GM19239 (cell line): ENCODE data around the gene ABL1.
"Not testable (repeated sequence)": the region's sequence is repeated elsewhere in the genome, so short reads cannot be mapped to it uniquely, and the experiment has no call there.

Experiments used
- DNase-seq: peaks from one replicate; pipeline ENCODE4 v3.0.0; 2011; ENCODE audit warnings: low spot score; ENCODE audit not compliant: insufficient read length
- FAIRE-seq: peaks from 2 replicates; lab custom pipeline; 2011; peaks lifted over from hg19 to GRCh38; lab: Jason Lieb, UNC

Gene ABL1

GRCh38 chr9:130900701-130901497 lies 65.8 kb downstream of the ABL1 start:
- no peak for DNase-seq
- FAIRE-seq, result no peak

- no peak for DNase-seq
Observed at GRCh38 chr9:130901498-130902203, 66.6 kb downstream of the ABL1 start.

DNA sequence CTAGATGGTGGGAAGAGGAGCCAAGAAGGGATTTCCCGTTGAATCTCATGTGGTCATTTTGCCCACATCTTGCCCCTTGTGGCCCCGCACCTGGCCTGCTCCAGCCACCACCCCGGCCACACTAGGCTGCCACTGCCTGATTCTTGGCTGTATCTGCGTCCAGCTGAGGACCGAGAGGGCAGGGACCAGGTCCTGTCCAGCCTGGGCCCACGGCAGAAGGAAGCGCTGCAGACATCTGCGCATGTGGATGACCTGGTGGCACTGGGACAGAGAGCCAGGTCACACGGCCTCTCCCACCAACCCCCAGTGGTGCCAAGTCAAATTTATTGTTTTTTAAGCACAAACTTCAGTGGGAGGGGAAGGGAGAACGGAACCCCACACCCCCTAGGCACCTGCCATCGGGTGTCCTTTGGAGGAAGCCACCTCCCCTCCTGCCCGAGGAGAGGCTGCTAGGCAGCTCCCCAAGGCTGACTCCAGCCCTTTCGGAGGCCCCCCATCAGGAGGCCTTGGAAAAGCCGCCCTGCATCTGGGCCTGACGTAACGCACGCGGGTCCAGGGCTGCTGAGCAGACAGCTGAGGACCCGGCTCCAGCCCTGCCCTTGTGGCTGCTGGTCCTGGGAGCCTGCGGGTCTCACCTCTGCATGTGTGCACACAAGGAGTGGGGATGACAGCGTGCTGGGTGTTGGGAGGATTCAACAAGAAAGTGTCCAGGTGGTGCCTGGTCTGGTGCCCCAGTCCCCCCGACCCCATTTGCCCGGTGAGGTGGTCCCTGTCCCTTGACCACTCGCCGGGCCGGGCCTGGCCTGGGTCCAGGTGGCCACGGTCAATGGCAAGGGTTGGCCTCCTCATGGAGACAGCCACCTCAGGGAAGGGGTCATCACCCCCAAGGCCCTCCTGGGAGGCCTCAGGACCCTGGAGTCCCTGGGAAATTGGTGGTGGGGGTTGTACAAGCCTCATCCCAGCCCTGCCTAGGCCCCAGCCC lies 67.4 kb downstream of the ABL1 start:
- no peak for FAIRE-seq

More at GRCh38 chr9:130901498-130902203, 66.6 kb downstream of the ABL1 start:
- FAIRE-seq, result no peak

DNA sequence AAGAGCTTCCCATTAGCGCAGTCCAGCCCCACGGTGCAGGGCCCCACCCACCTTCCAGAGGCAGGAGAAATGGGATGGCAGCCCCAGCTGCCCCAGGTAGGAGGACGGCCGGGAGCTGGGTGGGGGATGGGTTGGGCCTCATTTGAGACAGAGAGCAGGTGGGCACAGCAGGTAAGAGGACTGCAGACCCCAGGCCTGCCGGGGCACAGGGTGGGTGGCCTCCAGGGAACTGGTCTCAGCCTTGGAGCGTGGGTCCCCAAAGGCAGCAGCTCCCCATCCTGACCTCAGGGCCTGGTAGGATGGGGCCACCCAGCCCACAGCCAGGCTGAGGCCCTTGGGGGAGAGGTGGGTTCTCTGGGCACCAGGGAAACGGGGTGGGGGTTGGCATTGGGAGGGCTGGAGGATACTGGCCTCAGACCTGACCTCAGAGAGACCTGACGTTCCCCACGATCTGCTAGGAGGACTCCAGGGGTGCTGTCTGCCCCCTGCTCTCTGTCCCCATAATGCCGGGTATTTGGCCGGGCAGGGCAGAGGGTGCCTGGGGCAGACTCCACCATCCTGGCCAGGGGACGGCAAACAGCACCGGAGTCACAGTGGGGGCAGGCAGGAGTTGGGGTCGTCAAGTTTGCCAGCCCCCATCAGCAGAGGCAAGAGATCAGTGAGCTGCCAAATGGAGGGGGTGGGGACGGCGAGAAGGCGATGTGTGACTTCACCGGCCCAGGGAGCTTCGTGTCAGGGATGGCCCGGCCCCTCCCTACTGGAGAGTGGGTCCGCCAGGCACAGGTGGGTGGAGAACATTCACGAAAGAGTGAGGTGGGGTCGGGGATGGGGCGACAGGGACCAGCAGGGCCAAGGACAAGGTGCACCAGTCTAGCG lies 68.4 kb downstream of the ABL1 start:
- FAIRE-seq (no peak), DNase-seq (no peak)

More for the DNA sequence above, 67.4 kb downstream of the ABL1 start:
- no peak for DNase-seq

DNA sequence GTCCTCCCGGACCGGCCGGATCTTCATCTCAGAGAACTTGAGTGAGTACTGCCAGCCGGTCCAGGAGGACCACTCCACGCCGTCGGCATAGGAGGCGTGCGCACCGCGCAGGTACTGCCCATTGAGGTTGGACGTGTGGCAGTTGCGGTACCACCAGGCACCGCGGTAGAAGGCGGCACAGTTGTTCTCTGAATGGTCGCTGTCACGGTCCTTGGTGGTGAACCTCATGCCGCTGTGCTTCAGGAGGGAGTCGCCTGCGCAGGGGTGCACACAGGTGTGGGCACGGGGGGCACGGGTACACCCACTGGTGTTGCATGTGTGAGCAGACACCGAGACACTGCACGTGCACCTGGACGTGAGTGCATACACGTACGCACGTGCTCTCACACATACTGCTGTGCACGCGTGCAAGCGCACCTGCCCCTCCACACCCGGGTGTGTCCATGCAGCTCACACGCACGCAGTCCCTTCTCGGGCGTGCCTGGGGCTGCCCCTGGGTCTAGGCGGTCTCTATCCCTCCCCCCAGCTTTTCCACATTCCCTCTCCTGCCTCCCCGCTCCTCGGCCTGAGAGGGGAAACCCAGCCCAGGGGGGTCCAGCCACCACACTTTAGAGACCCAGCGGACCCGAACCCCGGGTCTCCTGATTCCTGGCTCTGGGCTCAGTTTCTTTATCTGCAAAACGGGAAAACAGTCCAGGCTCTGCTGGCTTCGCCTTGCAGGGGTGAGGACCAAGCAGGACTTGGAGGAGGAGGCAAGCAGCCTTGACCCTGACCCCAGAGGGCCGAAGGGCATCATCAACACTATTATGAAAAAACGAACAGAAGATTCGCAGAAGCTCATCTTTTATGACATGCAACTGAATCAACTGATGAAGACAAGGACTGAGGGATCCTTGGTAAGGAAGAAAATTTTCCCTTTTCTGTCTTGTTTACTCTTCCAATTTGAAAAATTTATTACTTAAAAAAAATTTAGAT lies 69.3 kb downstream of the ABL1 start:
- FAIRE-seq, result no peak

GRCh38 chr9:130905125-130905901 lies 70.3 kb downstream of the ABL1 start:
- FAIRE-seq, result no peak
- DNase-seq, result no peak

More for the DNA sequence above, 69.3 kb downstream of the ABL1 start:
- no peak for DNase-seq

GRCh38 chr9:130905902-130906734 lies 71.1 kb downstream of the ABL1 start:
- FAIRE-seq, result no peak

DNA sequence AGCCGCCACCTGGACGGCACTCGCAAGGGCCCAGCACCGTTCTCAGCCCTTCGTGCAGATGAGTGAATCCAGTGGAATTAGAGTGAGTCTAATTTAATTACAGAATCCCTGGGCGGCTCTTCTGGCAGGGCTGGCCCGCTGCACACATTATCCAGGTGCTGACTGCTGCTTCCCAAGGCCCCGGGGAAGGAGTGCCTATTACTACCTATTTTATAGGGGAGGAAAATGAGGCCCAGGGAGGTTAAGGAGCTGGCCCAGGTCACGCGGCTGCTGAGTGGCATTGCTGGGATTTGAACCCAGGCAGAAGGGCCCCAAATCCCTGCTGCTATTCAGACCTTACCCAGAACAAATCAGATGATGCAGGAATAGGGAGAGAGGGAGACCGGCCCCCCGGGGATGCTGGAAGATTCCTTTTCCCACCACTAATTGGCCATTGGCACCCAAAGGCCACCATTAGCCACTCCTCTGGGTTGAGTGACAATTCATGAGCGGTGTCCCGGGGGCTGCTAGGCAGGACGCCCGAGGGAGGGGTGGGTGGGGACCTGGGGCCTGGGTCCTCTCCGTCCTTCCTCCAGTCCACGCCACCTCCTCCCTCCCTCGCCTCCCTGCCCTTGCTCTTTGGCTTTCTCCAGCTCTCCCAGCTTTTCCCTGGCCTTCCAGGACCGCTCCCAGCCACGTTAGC lies 71.8 kb downstream of the ABL1 start:
- FAIRE-seq (no peak), DNase-seq (no peak)

More at GRCh38 chr9:130905902-130906734, 71.1 kb downstream of the ABL1 start:
- DNase-seq, result no peak

DNA sequence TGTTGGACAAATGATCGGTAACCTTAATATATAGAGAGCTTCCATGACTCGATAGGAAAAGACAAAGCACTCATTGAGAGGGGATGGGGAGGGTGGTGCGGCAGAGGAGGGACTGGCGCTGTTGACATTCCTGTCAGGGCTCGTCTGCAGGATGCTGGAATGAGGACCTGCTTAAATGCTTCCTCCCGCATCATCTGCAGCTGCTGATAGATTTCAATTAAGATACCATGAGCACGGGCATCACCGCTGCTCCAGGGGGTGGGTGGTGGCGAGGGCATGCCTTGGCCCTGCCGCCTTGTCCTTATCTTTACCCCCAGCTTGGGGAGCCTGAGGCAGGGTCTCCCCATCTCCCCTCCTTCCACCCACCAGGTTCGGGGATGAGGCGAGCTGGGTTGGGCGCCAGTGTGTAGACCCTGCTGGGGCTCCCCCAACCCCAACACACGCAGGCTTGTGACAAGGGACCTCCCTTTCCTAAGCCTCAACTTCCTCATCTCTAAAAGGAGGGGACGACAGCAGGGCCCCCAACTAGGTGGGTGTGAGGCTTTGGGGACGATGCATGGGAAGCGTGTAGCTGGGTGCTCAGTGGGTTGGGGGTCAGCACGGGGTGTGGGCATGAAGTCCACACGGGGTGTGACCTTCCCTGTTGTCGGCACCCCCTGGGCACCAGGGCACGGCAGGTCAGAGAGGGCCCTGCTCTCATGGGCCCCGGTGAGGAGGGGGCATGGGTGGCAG lies 73.3 kb downstream of the ABL1 start:
- no peak for FAIRE-seq

DNA sequence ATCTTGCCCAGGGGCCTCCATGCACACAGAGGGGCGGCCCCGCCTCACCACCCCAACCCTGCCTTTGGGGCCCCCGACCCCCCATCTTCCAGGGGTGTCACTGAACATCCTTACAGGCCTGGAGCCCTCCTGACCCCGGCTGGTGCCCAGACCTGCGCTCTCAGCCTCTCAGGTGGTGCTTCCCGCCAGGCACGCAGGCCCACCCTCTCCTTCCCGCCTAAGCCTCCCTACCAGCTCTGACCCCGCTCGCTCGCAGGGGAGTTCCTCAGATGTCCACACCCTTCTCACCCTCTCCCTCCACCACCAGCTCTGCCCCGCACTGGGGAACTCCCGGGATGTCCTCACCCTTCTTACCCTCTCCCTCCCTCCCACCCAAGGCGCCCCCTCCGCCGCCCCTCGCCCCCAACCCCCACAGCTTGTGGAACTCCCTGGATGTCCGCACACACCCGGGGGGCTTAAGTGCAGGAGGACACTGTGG lies 73.9 kb downstream of the ABL1 start:
- FAIRE-seq, result no peak
- no peak for DNase-seq

More for the DNA sequence above, 73.3 kb downstream of the ABL1 start:
- DNase-seq, result no peak

DNA sequence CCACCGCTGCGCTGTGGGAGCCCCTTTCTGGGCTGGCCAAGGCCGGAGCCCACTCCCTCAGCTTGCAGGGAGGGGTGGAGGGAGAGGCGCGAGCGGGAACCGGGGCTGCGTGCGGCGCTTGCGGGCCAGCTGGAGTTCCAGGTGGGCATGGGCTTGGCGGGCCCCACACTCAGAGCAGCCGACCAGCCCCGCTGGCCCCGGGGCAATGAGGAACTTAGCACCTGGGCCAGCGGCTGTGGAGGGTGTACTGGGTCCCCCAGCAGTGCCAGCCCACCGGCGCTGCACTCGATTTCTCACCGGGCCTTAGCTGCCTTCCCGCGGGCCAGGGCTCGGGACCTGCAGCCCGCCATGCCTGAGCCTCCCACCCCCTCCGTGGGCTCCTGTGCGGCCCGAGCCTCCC lies 75.0 kb downstream of the ABL1 start:
- FAIRE-seq, result not testable (repeated sequence)

GRCh38 chr9:130910670-130911069 lies 75.6 kb downstream of the ABL1 start:
- not testable (repeated sequence) for DNase-seq, FAIRE-seq

More for the DNA sequence above, 75.0 kb downstream of the ABL1 start:
- DNase-seq, result not testable (repeated sequence)

DNA sequence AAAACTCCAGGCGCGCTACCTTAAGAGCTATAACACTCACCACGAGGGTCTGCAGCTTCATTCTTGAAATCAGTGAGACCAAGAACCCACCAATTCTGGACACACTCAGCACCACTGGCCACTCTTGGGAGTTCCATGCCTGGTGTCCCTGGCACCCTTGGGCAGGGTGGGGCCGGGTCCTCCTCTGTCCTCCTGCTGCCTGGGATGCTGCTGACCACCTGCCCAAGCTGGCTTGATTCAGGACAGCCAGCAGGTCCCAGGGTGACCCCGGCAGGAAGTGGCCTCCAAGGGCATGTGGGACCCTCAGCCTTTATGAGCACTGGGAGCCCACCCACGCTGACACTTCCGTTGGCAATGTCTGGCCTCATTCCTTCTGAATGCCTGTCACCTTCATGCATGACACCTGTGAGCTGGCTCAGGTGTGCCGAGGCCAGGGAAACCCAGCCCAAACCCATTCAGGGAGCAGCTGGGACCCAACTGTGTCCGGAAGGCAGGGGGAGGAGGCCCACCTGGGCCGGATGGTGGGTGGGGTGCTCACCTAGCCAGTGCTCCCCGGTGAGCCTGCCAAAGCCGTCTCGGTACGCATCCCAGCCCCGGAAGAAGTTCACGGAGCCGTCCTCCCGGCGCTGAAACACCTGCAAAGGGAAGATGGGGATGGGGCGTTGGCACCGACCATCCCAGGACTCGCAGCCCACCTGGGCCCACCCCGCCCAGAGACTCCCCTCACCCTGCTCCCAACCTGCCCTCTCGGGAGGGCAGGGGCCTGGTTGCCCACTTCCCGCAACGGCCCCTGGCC lies 76.4 kb downstream of the ABL1 start:
- no peak for DNase-seq
- FAIRE-seq, result no peak

DNA sequence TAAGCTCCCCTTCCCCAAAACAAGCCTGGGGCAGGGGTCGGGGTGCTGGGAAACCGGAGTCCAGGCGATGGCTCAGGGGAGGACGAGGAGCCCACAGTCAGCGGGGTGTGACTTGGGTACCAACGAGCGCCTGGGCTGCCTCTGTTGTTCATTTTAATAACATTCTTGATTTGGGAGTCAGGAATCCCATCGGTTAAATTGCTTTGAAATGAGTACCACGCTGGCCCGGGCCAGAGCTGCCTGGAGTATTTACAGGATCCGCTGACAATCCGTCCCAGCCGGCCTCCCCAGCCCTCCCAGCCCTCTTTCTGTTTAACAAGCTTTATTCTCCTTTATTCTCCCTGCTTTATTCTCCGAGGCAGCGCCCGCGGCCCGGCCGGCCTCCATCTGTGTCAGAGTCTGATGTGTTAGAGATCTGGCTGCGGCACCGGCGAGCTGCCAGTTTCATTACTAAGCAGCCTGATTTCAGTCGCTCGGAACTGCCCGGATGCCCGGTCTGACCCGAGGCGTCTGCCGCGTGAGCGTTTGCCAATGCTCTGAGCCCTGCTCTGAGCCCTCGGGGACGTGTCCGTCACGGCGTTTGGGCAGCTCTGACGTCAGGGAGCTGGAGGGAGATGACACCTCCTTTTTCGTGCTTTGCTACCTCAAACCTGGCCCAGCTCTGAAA lies 78.0 kb downstream of the ABL1 start:
- FAIRE-seq (no peak), DNase-seq (no peak)
